Measurements from ENCODE around the gene TP53AIP1. TPM values are rescaled to one million over a fixed set of nuclear protein-coding genes. Genes with fewer than 3 reads are reported as not detected.

TP53AIP1 gene
- polyA plus RNA-seq, 10 donors = 0.09 to 3.3 (median 0.32) TPM; not detected in 4

DNA sequence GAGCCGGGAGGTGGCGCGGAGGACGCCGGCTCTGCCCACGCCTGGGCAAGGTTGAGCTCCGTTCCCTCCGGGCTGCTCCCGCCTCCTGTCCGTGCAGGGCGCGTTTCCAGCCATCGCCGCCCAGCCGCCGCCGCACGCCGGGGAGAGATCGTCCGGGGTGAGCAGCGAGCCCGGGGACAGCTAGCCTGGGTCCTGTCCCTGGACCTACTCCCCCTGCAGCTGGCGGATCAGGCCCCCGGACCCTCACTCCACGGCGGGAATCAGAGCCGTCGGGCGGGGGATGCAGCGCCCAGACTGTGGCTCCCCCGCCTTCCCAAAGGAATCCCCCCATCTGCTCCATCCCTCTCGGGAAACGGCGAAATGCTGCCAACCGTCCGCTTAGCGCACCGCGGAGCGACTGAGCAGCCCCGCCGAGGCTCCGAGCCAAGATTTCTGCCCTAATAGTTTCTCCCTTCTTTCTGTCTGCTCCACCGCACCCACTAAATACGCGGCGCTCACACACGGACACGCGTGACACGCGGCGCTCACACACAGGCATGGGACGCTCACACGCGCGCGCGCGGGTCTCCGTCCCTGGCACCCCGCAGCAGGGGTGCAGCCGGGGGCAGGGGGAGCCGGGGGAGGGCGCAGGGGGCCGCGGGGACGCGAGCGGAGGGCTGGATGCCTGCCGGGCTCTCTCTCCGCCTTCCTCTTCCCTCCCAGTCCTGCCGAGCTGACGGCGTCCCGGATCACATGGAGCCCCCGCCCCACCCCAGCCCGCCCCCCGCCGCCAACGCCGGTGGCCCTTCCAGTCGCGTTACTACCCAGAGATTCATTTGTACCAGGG lies 51.9 kb downstream of the TP53AIP1 start, which contains the start of gene KCNJ5:
TSS of gene KCNJ5 (plus strand) at position 814 of the 826 bp plus-strand sequence. CDS start 19,918 bp downstream, outside the sequence.
- DNase-seq = peak in 2 of 3 donors; percentile 44 to 78

DNA sequence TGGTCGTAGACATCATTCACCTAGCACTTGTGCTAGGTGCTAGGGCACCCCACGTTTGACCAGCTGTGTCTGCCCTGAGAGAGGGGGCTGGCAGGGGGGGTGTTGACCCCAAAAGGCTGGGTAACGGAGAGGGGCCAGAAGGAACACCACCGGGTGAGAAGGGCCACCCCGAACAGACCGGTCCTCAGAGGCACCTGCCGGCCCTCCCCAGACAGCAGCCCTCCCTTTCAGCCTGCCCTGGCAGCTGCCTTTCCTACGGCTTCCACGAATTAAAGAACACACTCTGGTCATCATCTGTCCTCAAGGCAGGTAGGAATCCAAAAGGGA lies 52.5 kb downstream of the TP53AIP1 start:
- DNase-seq = no peak

DNA sequence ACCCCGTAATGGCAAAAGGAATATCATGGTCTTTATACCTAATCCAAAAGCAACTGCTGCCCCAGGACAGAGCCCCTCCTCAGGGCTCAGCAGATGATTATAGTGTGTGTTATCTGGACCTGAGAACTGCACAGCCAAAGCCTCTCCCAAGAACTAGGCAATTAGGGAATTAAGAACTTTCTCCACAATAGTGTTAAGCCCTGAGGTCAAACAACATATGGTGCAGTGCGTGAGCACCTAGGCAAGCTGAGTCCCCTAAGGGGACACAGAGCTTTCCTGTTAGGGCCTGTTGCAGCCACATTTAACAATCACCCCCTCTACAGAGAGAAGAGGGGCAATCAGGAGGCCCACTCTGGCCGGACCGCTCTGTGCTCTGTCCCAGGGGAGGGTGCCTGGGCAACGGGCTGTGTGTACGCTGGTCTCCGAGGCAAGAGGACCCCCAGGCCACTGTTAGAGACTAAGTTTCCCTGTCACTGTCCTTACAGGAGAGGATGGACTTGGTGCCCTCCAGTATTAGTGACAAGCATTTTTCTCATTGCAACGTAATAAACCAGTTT lies 52.9 kb downstream of the TP53AIP1 start:
- no peak for DNase-seq

DNA sequence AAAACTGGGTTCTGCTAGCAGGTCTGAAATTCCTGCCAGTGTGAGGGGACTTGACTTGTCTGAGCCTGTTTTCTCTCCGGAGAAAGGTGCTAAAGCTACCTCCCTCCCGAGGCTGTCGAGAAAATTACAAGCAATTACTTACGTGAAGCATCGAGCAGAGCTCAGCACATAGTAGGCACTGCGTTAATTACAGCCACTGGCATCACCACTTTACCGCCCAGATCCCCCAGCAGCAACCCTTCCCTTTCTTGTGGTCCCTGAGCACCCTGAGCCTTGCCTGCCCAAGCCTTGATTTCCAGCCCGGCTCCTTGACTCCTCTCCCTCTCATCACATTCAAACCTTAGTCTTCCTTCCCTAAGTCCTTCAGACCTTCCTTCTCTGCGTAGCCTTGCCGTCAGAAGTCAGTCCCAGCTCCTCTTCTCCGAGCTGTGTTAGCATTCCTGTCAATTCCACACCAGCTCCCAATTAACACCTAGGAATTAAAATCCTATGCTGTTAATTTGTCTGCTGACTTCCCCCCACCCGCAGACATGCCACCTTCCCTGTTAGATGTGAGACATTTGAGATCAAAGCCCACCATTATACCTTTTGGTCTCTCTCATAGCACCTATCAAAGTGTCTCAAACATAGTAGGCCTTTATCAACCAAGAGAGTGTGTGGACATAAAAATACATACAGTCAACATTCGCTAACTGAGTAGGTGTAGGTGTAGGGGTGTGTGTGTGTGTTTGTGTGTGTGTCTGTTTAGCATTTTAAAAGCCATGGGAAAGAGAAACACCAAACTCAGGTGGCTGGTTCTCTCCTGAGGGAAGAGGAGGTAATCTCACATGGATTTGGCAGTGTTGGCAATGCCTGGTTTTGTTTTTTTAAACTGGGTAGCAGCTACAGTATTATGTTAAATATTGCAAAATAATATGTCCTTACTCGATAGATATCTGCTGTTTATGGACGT lies 54.4 kb downstream of the TP53AIP1 start:
- no peak for DNase-seq

DNA sequence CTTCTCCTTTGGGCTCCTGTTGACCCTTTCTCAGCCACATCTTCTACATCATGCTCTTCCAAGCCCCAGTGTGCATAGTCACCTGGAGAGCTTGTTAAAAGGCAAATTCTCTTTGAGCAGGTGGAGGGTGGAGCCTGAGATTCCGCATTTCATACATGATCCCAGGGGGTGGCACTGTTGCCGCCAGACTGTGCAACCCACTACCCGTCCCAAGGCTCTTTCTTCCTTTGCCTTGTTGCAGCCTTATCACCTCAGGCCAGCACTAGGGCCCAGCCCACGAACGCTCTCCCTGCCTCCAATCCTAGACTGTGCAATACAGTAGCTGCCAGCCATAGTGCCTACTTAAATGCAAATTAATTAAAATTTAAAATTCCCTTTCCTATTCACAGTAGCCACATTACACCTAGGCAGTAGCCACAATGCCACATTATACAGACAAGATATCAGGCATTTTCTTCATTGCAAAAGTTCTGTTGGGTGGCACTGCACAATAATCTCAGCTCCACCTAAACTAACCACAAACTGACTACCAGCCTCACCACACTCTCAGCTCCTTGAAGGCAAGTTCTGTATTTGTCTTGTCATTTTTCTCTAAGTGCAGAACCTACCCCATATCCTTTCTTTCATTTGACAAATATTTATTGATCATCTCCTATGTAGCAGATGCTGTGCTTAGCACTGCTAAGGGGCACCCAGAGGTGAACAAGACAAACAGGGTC lies 56.1 kb downstream of the TP53AIP1 start:
- DNase-seq = no peak

Other genes starting within 250 kb of the TP53AIP1 start
- gene FLI1, start 248.8 kb downstream of the TP53AIP1 start, polyA plus RNA-seq (ENCODE audit: insufficient read length in 10 of 10) = 10 to 100 TPM; 14.1 to 22.2 (median 17.9) TPM
- gene KCNJ1, start 75.6 kb downstream of the TP53AIP1 start, polyA plus RNA-seq (ENCODE audit: insufficient read length in 10 of 10) = under 1 TPM in 8 of 10 donors, not detected in 2; 0.07 to 0.55 (median 0.23) TPM
- gene KCNJ5, start 51.5 kb downstream of the TP53AIP1 start, polyA plus RNA-seq (ENCODE audit: insufficient read length in 10 of 10) = 1 to 10 TPM in 3 of 10 donors, under 1 TPM in 7; 0.45 to 2.8 (median 0.66) TPM
- 10 to 100 TPM in 6 of 10 donors, 1 to 10 TPM in 4; 8.1 to 16.6 (median 12.8) TPM for gene ARHGAP32, start 249.5 kb upstream of the TP53AIP1 start, polyA plus RNA-seq (ENCODE audit: insufficient read length in 10 of 10)

Data from muscle of back (tissue), 11 donors.